HG02981 (cell line): ENCODE measurements around the gene LRRC32.
A peak's percentile ranks its signal among the peaks of the same experiment; 100 is the strongest.

Source experiments
- ATAC-seq: cut with Tn5 transposase; IDR thresholded peaks from one replicate; pipeline ENCODE4 v1.9.1; 2021; ENCODE audit warnings: mild to moderate bottlenecking, moderate library complexity; ENCODE audit not compliant: unreplicated experiment

Gene LRRC32

DNA sequence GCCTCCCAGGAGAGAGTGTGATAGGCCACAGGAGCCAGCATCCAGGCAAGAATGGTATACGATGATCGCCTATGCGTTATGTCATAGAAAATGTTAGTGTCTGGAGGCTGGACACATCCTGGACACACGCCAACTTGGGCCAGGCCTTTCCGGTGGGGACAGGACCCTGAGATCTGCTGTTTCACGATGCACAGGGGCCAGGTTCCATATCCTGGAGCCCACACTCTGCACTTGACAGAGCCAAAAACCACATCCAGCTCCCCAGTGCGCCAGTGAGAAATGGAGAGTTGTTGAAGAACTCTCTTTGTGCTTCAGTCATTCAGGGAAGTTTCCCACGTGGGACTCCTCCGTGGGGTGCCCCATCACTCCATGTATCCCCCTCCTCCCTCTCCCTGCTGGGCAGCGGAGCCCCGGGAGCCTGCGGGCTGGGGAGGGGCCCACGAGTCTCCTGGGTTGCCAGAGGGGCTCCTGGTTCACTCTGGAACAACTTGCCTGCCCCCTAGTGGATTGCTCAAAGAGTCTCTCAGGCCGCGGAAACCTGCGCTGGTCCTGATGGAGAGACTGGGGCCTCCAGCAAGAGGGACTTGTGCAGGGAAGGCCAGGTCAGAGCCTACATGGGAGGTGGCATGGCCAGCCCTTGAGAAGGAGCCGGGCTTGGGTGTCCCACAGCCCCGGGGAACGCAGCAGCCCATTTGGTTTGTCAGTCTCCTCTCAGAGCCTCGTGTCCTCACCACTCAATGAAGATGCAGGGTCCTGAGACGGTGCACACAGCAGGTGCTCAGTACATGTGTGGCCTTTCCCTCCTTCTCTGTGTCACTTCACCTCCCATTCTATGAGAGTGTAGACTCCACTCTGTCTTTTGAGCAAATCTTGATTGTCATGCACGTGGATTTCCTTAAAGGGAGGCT, 10.2 kb upstream of the LRRC32 start:
- no peak for ATAC-seq

DNA sequence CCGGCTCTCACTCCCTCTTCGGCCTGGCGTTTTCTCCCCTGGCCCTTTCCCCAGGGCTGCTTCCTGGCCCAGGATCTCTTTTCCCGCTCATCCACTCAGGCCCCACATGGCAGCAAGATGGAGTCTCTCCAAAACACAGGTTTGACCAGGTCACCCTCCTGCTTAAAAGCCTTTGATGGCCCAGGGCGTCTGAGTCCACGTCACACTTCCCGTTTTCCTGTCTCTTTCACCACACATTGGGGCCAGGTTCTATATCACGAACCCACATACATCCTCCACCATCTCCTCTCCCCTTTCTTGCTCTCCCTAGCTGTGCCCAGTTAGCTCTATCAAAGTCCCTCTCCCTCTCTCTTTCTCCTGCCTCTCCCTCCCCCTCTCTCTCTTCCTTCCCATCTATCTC, 7.8 kb upstream of the LRRC32 start:
- no peak for ATAC-seq

DNA sequence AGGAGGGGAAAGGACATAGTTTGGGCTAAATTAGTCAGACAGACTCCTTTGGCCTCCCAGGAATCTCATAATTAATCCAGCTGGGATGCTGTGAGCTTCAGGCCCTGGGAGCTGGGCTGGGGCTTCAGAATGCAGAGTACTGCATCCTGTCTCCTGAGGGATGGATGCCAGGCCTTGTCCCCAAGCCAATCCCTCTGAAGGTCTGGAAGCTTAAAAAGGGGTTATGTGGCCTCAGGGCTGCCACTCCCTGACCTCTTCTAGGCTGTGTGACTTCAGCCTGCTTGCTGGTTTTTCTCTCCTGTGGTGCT, 6.9 kb upstream of the LRRC32 start:
- ATAC-seq: no peak

DNA sequence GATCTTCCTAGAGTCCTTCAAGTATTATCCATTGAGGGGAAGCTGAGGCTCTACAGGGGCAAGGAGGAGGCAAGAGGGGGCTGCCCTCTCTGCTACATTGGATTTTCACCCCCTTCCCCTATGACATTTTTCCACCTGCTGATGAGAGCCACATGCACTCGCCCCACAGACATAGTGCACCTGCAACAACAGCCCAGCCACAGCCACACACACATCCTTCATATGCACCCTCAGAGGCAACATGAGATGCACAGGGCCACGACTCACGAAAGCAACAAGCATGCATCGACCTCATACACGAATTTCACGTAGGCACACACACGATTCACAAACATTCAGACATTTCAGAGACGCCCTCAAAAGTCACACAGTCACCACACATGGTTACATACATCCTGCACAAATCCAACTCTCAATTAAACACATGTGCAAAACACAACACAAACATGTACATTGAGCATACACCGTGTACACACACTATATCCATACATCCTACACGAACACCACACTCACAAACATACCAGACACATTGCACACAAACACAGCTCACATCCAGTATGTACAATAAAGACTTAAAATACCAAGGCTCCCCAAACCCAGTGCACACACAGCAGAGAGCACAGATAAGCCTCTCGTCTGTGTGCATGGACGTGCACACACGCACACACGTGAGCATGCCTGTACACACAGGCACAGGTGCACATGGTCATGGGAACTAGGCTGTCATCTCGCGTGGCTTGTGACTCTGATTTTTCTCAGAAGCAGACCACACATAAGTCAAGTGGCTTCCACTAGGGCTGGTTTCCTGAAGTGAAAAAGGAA, 6.3 kb upstream of the LRRC32 start:
- ATAC-seq: no peak

DNA sequence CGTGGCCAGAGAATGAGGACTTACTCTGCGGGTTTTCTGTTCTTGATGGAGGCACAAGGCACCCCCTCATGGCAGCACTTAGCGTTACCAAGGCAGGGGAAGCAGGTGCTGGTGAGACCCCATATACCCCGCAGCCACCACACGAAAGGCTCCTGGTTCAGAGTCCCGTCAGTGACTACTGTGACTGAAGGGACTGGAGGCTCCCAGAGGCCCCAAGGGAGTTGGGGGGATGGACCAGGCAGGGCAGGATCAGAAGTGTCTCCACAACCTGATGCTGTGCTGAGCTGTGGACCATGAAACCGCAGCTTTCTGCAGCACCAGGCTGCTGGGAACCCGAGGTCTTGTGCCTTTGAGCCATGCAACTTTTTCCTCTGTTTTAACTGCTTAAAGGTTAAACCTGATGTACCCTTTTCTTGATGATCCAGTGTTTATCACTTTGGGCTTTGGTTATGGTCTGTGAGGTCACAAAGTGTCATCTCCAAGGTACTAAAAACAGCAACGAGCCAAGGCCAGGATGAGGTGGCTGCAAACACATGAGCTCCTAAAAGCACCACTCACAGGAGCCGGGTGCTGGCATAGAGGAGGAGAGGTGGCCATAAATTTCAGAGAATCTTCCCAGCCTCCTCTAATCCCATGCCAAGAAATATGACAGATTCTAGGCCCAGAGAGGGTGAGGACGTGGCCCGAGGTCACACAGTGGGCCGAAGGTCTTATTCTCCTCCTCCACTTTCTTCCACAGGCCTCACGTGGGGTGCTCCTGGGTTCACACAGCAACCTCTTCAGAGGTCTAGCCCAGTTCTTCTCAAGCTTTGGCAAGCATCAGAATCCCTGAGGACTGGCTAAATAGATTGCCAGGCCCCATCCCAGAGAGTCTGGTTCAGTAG, 4.2 kb upstream of the LRRC32 start:
- ATAC-seq: no peak

DNA sequence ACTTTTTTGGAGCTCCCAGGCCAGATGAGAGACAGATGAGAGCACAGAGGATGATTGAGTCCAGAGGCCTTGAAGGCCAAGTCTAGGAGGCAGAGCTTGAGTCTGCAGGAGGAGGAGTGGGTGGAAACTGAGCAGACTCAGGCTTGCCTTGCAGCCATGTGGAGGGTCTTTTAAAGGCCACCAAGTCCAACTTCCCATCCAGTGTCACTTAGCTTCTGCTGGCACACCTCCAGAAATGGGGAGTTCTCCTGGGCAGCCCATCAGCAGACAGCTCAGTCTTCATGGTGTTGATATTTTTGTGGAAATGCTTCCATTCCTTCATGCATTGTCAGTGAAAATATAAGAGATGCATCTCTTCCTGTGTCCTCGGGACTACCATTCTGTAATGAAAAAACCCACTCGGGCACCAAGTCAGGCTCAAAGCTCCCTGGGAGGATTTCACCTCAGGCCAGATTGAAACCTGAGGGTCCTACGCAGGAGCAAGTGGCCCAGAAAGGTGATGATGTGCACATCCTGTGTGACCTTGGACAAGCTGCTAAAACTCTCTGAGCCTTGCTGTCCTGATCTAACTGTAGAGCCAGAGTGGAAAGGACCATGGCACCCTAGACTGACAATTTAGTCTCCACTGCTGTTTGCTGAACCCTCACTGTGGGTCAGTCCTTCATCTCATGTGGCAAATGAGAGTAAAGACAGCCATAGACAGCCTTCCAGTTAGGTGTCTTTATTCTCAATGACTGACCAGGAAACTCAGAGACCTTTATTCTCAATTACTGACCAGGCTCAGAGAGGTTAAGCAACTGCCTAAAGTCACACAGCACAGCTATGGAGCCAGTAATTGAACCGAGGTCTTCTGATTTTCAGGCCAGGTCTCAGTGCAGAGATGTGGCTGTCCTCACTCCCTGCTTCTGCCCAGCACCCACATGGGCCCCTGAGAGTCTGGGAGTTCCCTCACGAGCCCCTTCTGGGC, 2.9 kb upstream of the LRRC32 start:
- no peak for ATAC-seq

DNA sequence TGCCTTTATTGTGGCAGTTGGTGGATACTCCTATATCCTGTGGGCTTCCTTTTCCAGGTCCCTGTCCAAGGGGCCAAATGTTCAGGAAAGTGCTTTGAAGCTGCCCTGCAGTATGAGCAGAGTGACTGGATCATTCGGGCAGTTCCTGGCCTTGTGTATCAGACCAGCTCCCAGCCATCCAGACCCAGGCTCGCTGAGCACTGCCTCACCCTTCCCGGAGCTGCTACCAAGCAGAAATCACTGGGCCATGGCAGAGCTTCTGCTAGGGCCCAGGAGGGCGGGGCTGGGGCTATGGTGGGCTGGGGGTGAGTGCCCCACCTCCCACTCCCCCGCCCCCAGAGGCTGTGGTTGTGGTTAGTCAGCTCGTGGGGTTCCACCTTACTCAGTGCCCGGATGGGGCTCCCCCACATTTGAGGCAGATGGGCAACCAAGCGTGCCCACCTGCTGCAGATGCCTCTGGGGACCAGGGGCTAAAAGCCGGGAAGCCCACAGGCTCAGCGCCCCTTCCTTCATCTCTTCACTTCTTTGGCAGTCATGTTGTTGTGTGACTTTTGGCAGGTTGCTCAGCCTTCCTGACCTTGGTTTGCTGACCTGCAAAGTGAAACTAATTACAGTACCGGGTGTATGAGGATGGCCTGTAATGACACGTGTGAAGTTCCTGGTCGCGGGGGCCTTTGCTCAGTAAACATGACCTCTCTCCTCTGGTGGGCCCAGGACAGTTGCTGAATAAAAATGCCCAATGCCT, 2.1 kb upstream of the LRRC32 start:
- peak; percentile 48 for ATAC-seq

DNA sequence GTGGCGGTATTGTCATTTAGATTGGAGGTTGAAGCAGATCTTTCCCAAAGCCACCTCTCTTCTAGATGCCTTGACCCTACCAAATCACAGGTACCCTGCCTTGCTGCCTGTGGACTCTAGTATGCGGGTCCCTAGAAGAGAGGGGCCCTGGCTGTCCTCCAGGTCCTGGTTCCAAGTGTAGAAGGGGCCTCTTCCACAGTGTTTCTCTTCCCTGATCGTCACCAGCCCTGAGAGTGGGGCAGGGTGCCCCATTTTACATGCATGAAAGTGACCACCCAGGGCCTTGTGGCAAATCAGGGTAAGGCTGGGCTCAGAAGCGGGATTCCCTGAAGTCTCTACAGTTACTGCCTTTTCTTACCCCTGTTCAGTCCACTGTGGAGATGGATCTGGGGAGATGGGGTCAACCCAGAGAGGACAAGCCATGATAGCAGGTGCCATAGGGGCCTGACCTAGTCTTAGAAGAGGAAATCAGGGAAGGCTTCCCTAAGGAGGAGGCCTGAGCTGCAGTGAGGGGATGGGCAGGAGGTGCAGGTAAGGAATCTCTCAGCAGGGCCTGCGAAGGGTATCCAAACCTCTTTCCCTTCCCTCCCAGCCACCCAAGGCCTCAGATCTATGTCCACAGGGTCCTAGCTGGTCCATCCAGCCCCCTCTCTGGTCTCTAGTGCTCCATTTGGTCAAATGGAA, 1.2 kb upstream of the LRRC32 start:
- no peak for ATAC-seq

DNA sequence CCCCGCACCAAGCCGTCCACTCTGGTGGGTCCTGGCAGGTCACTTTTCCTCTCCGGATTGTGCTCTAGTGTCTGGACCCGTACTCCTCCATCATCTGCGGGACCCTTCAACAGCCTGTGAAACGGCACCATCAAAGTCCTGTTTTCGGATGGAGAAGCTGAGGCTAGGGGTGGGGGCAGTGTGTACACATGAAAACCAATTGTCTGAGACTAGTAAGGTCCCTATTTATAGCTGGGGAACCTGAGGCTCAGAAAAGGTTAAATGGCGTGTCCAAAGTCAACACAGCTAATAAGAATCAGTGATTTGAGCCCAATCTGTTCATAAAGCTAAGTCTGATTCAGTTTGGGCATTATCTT, 668 bp upstream of the LRRC32 start:
- ATAC-seq: no peak

DNA sequence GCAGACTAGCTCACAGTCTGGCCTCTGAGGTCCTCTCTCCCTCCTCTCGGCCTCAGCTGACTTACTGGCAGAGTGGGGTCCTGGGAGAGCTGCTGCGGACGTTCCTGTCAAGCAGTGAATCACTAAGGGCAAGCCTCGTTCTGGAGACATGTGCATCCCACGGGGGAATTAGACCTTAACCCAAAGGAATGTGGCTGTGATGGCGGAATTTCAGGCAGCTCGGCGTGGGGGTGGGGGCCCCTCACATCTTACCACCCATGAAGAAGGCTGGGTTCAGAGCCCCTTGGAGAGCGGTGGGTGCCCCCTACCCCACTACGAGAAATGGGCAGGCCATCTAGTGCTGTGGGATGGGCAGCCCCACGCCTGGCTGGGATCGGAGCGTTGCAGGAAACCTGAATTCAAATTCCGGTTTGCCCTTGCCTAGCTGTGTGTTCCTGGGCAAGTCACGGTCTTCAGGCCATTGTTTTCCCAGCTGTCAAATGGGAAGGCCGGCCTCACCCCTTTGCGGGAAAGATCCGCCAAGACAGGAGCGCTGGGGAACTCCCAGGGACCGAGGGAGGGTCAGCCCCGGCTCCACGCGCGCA, 554 bp downstream of the LRRC32 start:
- no peak for ATAC-seq

DNA sequence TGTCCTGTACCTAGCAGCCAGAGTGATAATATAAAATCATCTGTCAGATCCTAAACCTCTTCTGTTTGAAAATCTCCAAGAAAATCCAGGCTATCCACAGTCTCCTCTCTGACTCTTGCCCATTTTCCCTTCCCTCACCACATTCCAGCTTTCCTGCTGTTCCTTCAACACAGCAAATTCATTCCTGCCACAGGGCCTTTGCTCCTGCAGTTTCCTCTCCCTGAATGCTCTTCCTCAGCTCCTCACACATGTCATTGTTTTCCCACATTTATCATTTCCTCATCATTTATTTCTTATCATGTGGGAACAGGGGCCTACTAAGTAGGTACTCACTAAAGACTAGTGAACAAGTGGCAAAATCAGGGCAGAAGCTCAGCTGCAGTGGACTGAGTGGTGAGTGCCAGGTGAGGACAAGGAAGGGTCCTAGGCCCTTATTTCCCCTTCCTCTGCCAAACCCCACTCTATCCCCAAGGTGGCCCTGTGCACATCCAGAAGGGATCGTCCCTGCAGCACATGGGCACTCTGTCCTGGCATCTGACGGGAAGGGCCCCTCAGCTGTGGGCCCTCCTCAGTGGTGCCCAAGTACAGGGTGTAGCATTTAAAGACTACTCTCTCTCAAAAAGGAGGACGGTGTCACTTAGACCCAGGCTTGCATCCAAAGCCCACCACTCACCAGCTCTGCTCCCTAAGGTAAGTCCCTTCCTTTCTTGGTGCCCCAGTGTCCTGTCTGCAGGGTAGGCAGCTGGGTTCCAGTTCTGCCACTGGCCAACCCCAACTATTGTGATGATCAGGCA, 2.0 kb downstream of the LRRC32 start:
- no peak for ATAC-seq

DNA sequence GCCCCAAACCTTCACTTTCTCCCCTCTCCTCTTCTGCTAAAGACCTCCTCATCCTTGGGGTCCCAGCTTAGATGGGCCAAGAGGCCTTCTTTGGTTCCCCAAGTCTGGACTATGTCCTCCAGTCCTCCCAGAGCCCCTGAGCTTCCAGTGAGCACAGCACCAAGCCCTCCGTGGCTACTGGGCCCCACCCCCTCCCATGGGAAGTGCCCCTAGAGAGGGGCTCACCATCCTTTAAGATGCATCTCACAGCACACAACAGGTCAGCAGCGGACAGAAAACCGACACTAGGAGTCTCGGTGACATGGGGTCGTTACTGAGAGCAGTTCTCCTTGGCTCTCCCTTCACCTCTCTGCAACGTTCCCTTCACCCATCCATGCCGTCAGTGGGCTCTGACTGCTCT, 2.7 kb downstream of the LRRC32 start:
- no peak for ATAC-seq

DNA sequence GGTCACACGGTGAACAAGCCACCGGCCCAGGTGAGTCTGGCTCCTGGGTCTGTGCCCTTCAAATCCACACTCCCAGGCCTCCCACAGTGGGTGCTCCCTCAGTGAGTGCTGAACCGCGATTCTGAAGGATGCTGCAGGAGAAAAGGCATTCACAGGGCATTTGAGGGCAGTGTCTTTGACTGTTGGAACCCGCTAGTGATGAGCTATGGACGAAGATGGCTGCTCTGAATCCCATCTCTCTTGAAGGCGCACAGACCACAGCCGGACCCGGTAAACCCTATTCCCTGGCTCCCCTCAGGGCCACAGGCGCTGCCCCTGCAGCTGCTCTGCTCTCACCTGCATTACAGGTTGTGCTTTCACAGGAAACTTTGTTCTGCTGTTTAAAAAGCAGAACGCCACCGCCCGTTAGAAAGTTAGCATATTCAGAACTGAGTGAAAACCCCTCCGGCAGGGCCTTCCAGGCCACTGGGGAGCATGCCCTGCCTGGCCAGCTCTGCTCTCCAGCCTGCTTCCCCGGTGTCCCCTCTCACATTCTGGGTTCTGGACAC, 3.2 kb downstream of the LRRC32 start:
- no peak for ATAC-seq

DNA sequence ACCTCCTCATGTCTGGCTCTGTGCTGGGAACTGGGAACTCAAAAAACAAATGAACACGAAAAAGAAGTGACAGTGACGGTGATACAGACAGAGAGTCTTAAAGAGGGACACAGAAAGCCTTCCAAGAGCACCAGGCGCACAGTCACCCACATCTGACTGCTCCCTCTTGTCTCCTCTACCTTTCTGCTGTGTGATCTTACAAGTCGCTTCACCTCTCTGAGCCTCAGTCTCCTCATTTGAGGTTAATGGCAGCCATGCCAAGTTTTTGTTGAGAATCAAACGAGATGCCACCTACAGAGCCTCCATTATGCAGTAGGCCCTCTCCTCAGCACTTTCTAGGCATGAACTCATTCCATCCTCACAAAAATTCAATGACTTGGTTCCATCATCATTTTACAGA, 3.7 kb downstream of the LRRC32 start:
- no peak for ATAC-seq

DNA sequence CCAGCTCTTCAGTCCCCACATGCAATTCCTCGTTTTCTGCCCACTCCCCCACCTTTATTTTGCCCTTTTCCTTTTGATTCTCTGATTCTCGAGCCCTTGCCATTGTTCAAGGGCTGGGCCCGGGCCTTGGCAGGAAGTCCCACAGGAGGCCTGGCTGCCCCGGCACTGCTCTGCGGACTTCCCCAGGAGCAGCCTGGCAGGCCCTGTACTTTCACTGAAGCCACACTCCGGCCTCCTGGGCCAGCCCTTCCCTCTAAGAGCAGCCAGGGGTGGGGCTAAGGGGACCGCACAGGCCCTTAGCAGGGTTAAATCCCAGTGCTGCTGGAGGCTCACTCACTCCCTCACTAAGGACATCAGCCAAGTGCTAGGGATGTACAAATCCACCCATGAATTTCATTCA, 4.1 kb downstream of the LRRC32 start:
- ATAC-seq: peak; percentile 56

DNA sequence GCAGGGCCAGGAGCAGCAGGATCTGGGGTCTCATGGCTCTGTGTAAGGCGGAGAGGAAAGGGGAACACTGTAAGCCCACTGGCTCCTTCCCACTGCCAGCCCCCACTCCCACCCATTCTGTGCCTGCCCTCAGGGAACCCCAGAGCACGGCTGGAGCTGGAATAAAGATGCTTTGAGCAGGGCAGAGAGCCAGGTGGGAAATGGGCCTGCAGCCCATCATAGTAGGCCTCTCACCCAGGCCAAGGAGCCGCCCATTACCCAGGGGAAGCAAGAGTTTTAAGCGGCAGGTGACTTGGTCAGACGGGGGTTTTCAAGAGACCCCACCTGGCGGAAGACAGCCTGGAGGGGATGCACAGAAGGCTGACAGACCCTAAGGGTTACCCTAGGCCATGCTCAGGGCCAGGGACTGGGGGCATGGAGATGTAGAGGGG, 4.6 kb downstream of the LRRC32 start:
- ATAC-seq: no peak

DNA sequence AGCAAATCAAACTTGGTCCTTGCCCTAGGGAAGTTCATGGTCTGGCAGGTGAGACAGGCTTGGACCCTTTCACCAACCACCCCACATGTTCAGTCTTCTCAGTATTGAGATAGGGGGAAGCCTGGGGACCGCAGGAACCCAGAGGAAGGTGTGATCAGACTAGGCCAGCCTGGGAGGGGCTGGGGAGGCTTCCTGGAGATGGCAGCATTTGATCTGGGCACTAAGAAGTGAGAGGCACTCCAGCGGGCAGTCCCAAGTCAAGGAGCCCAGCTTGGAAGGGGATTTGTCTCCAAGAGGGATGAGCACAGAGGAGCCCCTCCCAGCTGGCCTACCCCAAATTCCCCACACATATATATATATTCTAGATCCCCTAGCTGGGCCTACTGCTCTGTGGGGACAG, 5.4 kb downstream of the LRRC32 start:
- no peak for ATAC-seq
